Measurements from ENCODE around the gene TRIM2.

DNA sequence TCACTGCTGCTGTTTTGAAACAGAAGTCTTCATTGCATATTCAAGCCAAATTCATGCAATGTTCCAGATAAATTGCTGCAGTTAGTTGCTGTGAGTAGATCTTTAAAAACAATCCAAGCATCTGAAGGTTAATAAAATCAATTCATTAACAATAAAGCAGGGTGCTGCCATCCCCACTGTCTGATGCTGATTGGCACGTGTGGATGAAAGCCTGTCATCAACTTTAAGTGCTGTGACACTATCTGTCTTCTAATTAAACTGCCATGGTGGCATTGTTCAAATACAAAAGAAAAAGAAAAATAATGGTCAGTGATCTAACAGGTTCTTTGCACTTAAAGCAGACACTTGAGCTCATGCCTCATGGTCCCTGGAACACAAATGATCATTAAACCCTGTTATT, 77.2 kb downstream of the TRIM2 start:
- TF ChIP-seq POLR2A (IDR thresholded peaks at IDR 0.05): no peak
- TF ChIP-seq, protein P1, sequence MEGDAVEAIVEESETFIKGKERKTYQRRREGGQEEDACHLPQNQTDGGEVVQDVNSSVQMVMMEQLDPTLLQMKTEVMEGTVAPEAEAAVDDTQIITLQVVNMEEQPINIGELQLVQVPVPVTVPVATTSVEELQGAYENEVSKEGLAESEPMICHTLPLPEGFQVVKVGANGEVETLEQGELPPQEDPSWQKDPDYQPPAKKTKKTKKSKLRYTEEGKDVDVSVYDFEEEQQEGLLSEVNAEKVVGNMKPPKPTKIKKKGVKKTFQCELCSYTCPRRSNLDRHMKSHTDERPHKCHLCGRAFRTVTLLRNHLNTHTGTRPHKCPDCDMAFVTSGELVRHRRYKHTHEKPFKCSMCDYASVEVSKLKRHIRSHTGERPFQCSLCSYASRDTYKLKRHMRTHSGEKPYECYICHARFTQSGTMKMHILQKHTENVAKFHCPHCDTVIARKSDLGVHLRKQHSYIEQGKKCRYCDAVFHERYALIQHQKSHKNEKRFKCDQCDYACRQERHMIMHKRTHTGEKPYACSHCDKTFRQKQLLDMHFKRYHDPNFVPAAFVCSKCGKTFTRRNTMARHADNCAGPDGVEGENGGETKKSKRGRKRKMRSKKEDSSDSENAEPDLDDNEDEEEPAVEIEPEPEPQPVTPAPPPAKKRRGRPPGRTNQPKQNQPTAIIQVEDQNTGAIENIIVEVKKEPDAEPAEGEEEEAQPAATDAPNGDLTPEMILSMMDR (IDR thresholded peaks at IDR 0.05): no peak

All from thyroid gland (tissue), 4 donors.